Middle frontal gyrus (tissue), 1 donor: ENCODE measurements around the gene ARMCX2.
A peak's percentile ranks its signal among the peaks of the same experiment; 100 is the strongest.
"Not testable (repeated sequence)": the region's sequence is repeated elsewhere in the genome, so short reads cannot be mapped to it uniquely, and the experiment has no call there.

Experiments used
- DNase-seq: peaks from one replicate; pipeline ENCODE4 v3.0.0-alpha.2; 2015; ENCODE audit warnings: low spot score; ENCODE audit errors: extremely low spot score

The ARMCX2 gene

DNA sequence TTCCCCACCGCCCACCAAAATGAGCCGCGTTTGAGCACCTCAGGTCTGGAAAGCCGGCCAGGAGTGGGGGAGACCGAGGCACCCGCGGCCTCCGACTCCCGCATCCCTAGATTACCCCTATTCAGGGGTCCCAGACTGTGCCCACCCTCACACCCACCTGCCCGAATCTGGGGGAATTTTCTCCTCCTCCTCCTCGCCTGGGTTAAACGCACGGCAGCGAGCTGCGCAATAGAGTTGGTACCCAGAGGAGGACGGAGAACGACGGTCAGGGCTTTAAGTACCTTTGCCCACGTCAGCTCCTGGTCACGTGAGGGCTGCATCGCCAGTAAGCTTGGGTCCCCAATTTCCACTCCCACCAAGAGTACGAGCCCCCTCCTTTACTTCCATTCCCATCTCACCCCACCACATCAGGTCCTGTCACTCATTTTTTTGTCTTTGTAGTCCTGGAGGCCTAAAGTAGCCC lies at the start of gene ARMCX2:
Gene ARMCX2, minus strand, starts transcription at position 250 of the 463 bp plus-strand sequence. CDS start 2,262 bp downstream, outside the sequence.
- DNase-seq, result peak; percentile 43

GRCh38 chrX:101709384-101709783 lies 49.7 kb upstream of the ARMCX2 start:
- DNase-seq, result no peak

DNA sequence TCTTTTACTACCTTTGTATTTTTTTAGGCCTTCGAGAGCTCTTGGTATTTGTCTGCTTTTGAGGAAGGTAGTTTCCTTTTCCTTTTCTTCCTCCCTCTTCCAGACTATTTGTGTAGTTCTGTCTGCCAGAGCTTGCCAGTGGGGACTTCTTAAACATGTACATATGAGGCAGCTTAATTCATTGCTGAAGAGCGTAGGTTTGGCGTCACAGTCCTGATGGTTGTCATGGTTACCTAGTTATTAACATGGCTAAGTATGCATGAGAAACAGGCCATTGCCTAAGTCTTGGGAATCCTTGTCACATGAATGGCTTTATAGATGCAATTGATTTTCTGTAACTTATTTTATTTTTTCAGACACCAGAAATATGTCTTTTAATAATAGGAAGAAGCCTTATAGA lies 48.5 kb upstream of the ARMCX2 start:
- no peak for DNase-seq

GRCh38 chrX:101693476-101693875 lies 33.8 kb upstream of the ARMCX2 start:
- DNase-seq, result no peak

- DNase-seq, result no peak
These were observed 32.2 kb upstream of the ARMCX2 start for GRCh38 chrX:101691835-101692234.

GRCh38 chrX:101686574-101686973 lies 26.9 kb upstream of the ARMCX2 start:
- no peak for DNase-seq

- DNase-seq, result no peak
These were observed 26.3 kb upstream of the ARMCX2 start for GRCh38 chrX:101685923-101686322.

- DNase-seq, result no peak
These were observed 23.1 kb upstream of the ARMCX2 start for GRCh38 chrX:101682723-101683122.

- no peak for DNase-seq
These were observed 17.4 kb upstream of the ARMCX2 start for GRCh38 chrX:101677028-101677427.

GRCh38 chrX:101676571-101676970 lies 16.9 kb upstream of the ARMCX2 start:
- DNase-seq, result no peak

- DNase-seq, result no peak
These were observed 8.5 kb upstream of the ARMCX2 start for GRCh38 chrX:101668143-101668542.

- DNase-seq, result no peak
These were observed 774 bp downstream of the ARMCX2 start for GRCh38 chrX:101658661-101659491.

- no peak for DNase-seq
These were observed 2.2 kb downstream of the ARMCX2 start for GRCh38 chrX:101657495-101657894.

- DNase-seq, result no peak
These were observed 2.8 kb downstream of the ARMCX2 start for GRCh38 chrX:101656817-101657216.

- no peak for DNase-seq
These were observed 4.1 kb downstream of the ARMCX2 start for GRCh38 chrX:101655534-101655933.

- not testable (repeated sequence) for DNase-seq
These were observed 11.9 kb downstream of the ARMCX2 start for GRCh38 chrX:101647716-101648115.

- no peak for DNase-seq
These were observed 17.6 kb downstream of the ARMCX2 start for GRCh38 chrX:101642093-101642492.

DNA sequence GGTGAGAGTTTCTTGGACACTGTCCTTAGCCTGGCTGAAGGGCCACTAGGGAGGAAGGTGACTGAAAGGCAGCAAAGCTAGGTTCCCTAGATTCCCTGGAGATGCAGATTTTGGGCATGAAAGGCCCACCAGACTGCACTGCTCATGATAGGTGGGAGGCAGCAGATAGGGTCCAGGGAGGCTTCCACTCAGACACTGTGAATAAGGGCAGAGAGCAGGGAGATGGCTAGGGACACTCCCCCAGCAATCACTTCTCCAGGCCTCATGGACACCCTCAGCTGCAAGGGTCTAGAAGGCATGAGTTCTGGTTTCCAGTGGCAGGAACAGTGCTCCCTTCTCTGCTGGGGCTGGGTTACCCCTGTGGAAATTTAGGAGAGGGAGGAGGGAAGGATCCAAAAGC lies 20.1 kb downstream of the ARMCX2 start:
- no peak for DNase-seq

DNA sequence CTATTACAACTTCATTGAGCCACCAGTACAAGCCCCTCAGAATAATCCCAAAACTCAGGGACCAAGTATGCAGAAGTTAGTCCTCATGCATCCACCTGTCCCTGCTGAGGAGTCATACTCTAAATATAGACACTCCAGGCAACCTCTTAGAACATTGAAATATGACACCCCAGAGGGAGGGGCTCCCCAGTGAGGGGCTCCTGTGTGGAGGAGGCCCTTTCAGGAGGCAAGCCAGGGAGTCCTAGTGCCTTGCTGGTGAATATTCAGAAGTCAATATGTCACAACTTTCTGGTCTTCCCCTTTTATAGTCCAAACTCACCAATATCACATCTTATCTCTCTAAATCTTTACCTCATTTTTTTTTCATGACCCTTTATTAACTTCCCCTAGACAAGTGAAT lies 40.3 kb downstream of the ARMCX2 start:
- no peak for DNase-seq

DNA sequence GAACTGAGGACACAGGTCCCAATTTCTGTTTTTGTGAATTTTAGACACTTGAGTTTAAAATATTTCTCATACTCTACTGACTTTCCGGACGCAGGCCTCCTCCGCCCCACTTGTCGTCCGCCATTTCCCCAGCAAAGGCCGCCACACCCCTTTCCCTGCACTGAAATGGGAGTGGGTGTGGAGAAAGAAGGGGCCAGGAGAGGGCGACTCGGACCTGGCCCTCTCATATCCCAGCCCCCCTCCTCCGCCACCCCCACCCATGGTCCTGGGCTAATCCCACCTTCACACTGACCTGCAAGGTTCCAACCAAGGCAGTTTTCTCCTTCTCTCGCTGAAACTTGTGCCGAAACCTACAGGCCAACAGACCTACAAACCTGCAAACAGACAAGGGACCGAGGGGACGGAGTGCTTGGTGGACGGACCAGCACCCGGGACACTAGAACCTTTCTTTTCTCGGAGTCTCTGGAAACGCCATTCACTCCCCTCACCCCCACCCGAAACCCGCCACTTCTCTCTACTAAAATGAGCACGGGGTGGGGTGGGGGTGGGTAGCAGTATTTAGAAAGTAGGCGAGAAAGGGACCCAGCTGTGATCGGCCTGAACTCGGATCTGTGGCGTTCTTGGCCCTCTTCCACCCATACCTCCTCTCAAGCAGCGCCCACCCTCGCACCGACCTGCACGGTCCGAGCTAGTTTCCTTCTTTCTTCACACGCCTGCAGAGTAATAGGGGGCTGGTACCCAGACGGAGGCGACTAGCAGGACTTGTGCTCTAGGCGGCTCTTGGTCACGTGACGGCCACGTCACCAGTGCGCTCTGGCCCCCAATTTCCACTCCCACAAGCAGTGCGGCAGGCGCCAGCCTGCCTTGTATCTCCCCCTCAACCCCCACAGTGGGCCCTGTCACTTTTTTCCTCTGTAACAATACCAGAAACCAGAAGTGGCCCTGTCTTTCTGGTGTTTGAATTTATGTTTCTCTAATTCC lies 42.1 kb downstream of the ARMCX2 start, which contains the start of gene ARMCX6:
Gene ARMCX6, minus strand, starts transcription at position 790 of the 981 bp plus-strand sequence. CDS start 1,380 bp downstream, outside the sequence.
- peak; percentile 43 for DNase-seq

GRCh38 chrX:101605728-101606127 lies 53.9 kb downstream of the ARMCX2 start:
- DNase-seq, result no peak
